Hematopoietic multipotent progenitor cell treated with erythropoietin and hydrocortisone succinate and interleukin-3 and kit ligand, for 6 days (in vitro differentiated cells): Measurements from ENCODE around the gene VSX1.

Source experiments
- DNase-seq: peaks from one replicate; pipeline ENCODE4 v3.0.0-alpha.2; 2015

The VSX1 gene

DNA sequence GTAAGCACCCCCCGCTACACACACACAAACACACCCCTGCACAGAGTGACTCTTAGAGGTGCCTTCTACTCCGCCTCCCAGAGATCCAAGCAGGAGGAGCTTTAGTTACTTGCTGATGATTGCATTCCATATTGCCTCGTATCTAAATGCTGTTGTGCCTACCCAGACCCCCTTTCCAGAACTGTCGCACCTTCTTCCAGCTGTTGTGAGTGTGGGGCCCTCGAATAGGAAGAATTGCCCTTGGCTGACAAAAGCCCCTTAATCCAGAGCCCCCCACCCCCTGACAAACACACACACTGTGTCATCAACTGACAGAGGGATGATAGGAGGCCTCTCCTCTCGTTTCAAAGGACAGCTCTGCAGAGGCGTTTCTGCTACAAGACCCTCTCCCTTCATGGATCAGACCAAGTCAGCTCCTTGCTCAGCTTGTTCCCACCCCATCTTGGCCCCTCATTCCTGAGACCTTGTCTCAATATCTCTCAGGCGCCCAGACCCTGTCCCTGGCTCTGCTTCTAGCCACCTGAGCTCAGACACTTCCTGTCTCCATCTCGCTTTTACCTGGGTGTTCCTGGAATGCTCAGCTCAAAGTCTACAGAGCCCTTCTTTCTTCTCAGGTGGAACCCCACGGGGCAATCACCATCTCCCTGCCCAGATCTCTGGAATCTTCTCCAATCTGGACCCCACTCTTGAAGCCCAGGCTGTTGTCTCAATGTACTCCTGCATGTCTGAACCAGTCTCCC lies 4.0 kb upstream of the VSX1 start:
- no peak for DNase-seq

DNA sequence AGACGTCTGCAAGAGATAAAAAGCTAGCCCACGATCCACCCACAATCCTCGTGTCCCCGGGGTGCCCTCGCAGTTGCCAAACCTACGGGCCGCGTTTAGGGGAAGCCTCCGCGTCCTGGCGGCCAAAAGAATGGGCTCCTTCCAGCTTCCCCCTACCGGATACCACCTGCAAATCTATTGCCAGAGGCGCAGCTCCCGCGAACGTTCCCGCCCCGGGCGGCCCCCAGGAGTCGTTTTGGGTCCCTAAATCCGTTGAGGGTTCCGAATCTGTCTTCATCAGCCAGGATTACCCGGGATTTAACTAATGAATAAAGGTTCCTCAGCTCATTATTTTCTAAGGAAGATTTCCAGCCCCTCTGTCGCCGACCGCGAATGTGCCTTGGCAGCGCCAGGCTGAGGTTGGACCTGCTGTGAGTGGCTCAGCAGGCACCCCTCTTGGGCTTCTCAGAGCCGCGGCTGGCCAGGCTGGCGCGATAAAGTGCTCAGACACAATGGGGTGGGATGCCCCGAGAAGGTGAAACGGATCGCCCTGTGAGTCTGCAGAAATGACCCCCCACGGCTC lies 2.8 kb upstream of the VSX1 start:
- DNase-seq: peak; percentile 28

GRCh38 chr20:25083773-25084625 lies 2.1 kb upstream of the VSX1 start:
- DNase-seq: peak; percentile 63

- no peak for DNase-seq
These were observed 1.3 kb upstream of the VSX1 start for GRCh38 chr20:25083141-25083772.

DNA sequence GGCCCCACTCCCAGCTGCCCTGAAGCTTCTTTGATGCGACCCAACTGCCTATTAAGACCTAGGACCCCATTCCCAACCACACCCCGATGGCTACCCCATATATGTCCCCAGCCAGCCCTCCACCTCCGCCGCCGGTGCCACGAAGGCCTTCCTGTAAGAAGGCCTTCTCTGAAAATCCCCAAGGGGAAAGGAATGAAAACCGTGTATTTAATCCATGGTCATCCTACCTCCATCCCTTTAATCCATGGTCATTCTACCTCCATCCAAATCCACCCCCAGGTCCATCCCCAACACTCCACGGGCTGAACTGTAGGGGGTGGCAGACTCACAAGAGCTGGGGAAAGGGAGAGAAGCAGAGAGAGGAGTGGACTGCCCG lies 545 bp upstream of the VSX1 start:
- no peak for DNase-seq

DNA sequence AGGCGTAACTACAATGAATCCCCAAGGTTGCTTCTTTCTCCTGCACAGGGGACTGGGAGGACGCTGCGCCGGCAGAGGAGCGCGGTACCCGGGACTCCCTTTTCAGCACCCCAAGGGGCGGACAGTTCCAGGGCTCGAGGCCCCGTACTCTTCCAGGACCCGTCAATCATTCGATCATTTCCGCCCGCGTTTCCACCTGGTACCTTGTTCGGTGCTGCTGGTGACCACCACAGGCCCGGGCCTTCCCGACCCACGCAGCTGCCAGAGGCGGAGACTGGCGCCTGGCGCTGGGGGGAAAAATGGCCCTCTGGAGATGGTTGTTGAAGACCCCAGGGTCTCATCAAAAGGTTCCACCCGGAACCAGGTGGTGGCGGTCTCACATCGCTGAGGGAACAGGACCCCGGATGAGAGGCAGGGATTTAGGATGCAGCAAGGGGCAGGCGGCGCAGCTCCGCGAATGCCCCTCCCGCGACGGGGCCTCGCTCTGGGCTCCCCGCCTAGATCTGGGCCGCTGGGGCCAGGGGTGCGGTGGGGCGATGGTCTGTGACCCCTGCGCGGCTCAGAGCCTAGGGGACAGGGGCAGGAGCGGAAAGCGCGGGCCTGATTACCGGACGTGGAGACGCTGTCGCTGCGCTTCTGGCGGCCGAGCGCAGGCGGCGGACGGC lies 744 bp downstream of the VSX1 start:
- peak; percentile 66 for DNase-seq

- DNase-seq: no peak
These were observed 2.8 kb downstream of the VSX1 start for GRCh38 chr20:25079171-25079570.

DNA sequence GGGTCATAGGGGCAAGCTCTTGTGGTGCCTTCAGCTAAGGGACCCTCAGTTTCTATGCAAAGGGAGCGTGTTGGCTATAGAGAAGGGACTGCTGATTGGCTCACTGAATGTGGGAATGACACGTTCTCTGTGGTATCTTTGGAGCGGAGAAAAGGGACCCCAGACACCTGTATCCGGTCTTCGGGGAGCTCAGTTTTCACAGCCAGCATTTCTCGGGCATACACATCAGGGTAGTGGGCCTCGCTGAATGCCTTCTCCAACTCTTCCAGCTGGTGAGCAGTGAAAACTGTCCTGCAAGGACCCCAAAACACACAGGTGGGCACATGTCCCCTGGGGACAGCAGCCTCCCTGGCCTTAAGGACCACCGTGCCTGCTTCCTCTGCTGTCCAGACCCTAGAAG lies 3.3 kb downstream of the VSX1 start:
- DNase-seq: no peak

- DNase-seq: no peak
These were observed 4.3 kb downstream of the VSX1 start for GRCh38 chr20:25077610-25078169.

DNA sequence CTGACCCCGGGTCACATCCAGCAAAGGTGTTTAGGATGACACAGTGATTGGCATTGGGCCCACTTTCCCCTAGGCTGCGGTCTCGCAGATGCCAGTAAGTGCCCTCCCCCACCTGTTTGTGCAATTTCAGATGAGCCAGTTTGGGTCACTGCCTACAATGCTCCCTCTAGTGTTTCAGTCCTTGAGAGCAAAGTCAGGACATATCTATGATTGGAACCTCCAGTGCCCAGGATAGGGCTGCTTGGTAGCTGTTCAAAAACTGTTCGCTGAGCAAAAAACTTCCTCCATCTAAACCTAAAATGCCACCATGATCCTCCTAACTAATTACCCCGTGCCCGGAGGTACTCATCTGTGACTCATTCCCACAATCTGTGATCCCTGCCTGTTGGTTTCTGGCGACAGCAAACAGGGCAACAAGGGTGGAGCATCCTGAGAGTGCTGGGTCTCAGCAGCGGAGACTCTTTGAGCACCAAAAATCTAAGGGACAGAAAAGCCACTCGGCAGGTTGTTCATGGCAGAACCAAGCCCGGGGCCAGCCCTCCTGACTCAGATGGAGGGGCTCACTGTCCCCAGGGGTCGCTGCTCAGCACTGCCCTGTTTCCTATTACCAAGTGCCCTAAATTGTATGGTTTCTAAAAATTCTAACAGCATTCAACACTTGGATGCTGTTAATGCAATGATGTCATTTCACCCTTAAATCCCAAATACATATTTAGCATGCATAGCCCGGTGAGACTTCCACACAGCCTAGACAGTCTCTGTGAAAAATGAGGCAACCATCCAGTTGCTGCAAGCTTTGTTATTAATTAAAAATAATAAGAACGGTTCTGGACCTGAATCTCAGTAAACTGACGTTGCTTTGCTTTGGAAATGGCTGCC lies 5.0 kb downstream of the VSX1 start:
- peak; percentile 62 for DNase-seq

DNA sequence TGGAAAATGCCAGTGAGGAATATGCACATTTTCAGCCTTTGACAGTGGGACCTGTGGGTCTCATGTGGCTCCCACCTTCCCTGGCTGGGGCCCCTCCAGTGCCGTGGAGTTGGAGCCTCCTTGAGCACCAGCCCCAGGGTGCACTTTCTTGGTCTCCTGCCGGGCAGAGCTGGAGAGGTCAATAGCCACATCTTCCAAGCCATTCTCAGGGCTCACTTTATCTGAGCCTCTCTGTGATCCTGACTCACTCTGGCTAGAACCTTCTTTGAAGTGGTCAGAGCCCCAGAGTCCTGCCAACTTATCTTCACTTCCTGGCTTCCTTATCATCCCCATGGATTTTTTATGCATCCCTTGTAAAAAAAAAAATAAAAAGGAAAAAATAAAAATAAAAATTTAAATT lies 5.7 kb downstream of the VSX1 start:
- no peak for DNase-seq

GRCh38 chr20:25073544-25073943 lies 8.4 kb downstream of the VSX1 start:
- no peak for DNase-seq

DNA sequence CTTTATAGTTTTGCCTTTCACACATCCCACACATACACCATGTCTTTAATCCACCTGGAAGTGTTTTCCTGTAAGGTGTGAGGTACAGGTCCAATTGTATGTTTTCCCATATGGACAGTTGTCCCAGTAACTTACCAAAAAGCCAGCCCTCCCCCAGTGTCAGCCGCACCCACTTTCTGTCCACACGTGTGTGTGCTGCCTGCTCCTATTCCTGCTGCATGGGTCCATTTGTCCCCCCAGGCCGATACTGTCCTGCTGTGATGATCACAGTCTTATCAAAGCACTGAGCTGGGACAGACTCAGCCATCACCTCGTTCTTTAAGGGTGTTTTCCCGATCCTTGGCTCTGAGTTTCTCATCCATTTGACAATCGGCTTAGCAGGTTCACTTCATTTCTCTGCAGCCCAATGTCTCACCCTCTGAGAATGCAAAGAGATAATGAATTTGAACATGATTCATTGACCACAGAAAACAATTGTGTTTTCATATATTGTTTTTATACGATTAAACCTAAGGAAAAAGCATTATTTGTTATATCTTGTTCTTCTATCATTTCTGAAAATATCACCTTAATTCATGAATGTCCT lies 9.6 kb downstream of the VSX1 start:
- DNase-seq: no peak

DNA sequence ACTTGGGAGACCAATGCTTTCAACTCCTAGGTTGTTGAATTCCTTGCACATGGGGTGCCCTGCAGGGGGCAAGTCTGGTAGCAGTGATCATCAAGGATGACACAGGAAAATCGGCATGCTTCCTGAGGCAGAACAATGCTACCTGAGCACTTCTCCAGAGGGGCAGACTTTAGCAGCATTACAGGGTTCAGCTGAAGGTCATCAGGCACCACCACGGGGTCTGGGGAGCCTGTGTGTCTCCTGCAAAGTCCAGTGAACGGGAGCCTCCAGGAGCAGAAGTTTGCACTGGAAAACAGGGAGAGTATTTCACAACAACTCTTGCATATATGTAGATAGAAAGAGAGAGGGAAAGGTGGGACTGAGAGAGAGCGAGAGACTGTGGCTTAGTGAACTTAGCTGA lies 10.2 kb downstream of the VSX1 start:
- no peak for DNase-seq

- DNase-seq: no peak
These were observed 11.0 kb downstream of the VSX1 start for GRCh38 chr20:25070821-25071473.

DNA sequence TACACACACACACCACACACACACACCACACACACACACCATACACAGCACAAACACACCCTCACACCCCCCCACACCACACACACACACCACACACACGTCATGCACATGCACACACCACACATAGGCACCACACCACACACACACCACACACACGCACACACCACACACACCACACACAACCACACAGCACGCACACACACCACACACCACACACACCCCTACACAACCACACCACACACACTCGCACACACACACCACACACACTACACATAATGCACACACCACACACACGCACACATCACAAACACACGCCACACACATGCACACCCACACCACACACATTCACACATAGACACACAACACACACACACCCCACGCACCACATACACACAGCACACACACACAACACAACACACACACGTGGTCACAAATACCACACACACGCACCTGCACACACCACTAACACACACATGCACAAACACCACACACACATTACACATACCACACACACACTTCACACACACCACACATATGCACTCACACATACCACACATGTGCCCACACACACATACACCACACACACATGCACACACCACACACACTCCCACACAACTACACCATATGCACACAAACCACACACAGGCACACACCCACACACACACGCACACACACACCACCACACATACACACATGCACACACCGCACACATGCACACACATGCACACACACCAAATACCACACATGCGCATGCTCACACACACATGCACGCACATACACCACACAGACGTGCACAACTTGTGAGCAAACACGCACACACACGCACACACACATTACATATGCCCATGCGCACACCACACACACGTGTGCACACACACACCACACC lies 14.6 kb downstream of the VSX1 start:
- no peak for DNase-seq

- DNase-seq: no peak
These were observed 15.6 kb downstream of the VSX1 start for GRCh38 chr20:25066386-25066785.

DNA sequence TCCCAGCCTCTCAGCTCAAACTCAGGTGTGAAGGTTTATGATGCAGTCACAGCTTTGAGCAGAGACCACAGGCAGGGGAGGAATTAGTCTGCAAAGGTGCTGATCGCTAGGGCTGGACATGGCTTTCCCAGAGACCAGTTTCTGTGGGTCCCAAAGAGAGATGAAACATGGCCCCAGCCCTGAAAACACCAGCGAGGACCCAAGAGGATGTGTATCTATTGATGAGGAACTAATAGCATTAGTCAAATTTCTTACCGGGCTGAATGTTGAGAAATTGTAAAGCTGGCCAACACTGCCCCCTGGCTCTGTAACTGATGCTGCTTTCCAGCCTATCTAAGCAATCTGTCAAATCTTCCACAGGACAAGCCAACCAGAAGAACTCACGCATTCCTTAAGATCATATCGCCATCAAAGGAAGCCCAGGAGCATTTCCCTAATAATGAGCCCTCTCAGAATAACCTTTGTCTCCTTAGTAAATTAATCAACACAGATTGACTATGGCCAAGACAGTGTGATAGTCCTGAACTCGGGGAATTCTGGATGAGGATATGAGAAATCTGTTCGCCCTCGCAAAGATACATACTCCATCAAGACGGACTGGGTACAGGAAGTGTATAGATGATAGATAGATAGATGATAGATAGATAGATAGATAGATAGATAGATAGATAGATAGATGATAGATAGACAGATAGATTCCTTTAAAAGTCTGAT lies 16.2 kb downstream of the VSX1 start:
- DNase-seq: peak; percentile 83

DNA sequence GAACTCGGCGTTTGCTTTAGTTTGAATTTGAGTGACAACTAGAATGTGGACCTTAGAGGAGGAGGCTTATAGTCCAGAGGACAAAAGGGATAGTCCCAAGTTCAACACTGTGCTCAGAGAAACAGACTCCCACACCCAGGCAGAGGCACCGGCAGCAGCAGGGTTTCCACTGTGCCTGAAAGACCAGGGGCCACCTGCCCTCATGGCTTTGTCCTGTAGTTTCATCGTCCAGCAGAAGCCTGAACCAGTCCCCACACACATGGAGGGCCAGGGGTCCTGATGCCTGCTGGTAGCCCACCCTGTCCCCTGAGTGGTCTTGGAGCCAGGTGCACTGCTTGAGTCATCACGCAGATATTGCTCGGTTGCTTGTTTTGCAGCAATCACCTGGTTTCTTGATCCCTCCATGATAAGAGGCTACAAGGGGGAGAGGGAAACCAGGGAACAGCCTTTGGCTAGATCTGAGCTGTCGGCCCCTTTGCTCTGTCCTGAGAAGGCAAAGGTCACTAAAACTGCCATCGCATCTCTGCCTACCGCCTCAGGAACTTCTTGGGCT lies 16.8 kb downstream of the VSX1 start:
- DNase-seq: no peak
